Breast epithelium (tissue), 3 donors: ENCODE data around the gene EEF1AKMT3.

Experiments
- POLR2A ChIP-seq: fragments of 450-650 bp; IDR thresholded peaks from one replicate; pipeline ENCODE4 v1.6.1; 2016; ENCODE audit warnings: antibody characterized with exemption, mild to moderate bottlenecking, moderate library complexity
- POLR2AphosphoS5 ChIP-seq, 3 donors: sonication (generic); formaldehyde crosslinking; IDR thresholded peaks; one replicate each; pipeline ENCODE4 v1.6.1; 2017; ENCODE audit warnings: antibody characterized with exemption in 3 of 3
- TF ChIP-seq, protein P1 (sequence below), 3 donors: fragments of 450-650 bp; IDR thresholded peaks; one replicate each; pipeline ENCODE4 v1.5.1; 2016 to 2017; ENCODE audit warnings: antibody characterized with exemption in 3 of 3, mild to moderate bottlenecking in 3 of 3, moderate library complexity in 3 of 3

DNA sequence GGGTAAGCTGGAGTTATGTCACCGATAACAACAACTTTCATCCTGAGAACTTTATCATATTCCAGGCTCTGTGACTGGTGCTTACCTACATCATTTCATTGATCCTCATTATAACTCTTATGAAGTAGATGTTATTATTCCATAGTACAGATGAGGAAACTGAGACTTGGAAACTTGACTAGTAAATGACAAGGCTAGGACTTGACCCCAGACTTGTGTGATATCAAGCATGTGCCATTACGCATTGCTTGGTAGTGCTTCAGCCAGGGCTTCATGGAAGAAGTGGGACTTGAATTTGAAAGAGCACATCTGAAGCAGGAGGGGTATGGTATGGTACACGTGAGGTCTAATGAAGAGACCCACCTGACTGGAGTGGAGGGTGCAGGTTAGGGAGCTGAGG lies 34.3 kb downstream of the EEF1AKMT3 start:
- TF ChIP-seq, protein P1, sequence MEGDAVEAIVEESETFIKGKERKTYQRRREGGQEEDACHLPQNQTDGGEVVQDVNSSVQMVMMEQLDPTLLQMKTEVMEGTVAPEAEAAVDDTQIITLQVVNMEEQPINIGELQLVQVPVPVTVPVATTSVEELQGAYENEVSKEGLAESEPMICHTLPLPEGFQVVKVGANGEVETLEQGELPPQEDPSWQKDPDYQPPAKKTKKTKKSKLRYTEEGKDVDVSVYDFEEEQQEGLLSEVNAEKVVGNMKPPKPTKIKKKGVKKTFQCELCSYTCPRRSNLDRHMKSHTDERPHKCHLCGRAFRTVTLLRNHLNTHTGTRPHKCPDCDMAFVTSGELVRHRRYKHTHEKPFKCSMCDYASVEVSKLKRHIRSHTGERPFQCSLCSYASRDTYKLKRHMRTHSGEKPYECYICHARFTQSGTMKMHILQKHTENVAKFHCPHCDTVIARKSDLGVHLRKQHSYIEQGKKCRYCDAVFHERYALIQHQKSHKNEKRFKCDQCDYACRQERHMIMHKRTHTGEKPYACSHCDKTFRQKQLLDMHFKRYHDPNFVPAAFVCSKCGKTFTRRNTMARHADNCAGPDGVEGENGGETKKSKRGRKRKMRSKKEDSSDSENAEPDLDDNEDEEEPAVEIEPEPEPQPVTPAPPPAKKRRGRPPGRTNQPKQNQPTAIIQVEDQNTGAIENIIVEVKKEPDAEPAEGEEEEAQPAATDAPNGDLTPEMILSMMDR (IDR thresholded peaks at IDR 0.05): no peak
- TF ChIP-seq POLR2A: no peak
- no peak for TF ChIP-seq POLR2AphosphoS5 (IDR thresholded peaks at IDR 0.05)
